NCI-H2227 (cell line): ENCODE results near the gene CCT3.
"Not testable (repeated sequence)": the region's sequence is repeated elsewhere in the genome, so short reads cannot be mapped to it uniquely, and the experiment has no call there.

Experiments
- DNase-seq: peaks from one replicate; lab custom pipeline; 2025; ENCODE audit not compliant: unreplicated experiment; lab: John Stamatoyannopoulos, UW

The CCT3 gene

DNA sequence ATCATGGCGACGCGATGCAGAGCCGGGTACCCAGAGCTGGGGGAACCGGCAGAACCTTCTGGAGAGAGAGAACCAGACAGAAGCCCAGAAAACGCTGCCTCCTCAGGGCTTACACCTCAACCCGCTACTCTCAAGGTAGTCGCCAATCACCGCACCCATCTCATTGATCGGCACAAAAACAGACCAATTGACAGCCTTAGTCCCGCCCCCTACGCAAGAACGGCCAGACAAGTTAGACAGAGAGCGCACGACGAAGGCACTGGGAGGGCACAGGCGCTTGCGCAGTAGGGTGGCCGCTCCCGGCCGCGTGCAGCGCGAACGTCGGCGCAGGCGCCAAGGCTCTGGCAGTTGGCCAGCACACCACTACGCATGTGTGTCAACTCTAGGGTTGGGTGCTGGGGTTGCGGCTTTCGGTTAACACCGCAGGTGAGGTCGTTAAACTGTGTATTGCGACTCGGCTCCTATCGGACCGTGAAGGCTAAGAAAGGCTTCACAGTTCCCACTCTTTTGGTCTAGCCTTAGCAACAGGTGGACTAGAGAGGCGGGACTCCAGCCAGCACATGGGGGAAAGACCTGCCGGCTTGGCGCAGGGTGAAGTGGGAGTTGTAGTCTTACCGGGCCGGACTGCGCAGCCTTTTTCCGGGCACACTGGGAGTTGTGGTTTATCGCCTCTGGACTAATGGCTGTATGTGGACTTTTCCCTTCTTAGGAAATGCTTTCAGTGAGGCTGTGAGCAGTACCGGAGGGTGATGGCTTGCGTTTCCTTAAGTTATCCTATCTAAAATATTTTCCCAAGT lies at the start of gene CCT3, which contains the start of gene TSACC:
TSS of gene CCT3 (minus strand) at position 113 of the 797 bp plus-strand sequence. CDS start at position 5, 108 bp downstream.
TSS of gene TSACC (plus strand) at position 347 of the 797 bp plus-strand sequence. CDS start 1,232 bp downstream, outside the sequence.
- peak; percentile 100 for DNase-seq

DNA sequence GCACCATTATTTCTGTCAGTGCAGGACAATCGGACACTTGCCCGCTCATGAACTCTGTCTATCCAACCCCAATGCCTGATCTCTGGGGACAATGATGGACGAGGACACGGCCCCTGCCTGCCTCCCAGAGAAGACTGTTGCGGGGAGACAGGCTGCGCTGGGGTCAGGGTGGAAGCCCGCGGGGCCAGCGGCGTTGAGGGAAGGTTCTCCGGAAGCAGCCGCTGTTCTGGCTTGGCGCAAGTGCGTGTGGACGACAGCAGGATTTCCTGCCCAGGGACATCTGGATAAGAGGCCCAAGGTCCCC lies 49.7 kb upstream of the CCT3 start:
- DNase-seq, result no peak

DNA sequence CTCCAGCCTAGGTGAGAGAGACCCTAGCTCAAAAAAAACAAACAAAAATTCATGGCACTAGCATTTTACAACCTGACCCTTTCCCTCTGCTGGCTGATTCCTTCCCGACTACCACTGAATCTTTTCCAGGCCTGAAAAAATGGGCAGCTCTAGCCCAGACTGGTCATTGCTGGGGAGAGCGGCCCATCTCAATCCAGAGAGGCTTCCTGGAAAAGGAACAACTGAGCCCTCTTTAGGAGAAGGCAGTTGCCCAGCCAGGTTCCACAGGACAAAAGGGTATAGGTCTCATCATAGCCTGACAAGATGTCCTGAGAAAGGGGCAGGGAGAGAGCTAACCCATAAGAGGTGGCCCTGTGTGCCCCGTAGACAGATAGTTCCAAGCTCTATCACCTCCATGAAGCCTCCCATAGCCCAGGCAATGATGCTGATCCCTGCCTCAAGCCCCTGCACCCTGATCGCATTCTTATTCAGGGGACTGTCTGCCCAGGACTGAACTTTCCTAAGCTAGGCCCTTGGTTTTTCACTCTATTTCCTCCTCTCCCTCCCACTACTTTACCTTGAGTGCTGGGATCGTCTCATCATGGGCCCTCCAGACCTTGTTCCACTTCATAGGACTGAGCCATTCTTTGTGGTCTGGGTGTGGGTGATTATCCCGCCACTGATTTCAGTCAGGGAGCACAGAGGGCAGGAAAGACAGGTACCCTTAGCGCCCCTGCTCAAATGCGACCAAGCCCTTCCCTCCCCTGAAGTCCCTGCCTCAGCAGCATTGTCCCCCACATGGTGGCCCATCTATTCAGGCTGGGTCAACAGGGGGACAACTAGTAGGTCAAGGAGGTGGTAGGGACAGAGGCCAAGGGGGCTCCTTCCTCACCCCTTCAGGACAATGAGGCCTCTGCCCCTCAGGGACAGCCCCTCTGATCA lies 49.1 kb upstream of the CCT3 start:
- DNase-seq, result no peak

DNA sequence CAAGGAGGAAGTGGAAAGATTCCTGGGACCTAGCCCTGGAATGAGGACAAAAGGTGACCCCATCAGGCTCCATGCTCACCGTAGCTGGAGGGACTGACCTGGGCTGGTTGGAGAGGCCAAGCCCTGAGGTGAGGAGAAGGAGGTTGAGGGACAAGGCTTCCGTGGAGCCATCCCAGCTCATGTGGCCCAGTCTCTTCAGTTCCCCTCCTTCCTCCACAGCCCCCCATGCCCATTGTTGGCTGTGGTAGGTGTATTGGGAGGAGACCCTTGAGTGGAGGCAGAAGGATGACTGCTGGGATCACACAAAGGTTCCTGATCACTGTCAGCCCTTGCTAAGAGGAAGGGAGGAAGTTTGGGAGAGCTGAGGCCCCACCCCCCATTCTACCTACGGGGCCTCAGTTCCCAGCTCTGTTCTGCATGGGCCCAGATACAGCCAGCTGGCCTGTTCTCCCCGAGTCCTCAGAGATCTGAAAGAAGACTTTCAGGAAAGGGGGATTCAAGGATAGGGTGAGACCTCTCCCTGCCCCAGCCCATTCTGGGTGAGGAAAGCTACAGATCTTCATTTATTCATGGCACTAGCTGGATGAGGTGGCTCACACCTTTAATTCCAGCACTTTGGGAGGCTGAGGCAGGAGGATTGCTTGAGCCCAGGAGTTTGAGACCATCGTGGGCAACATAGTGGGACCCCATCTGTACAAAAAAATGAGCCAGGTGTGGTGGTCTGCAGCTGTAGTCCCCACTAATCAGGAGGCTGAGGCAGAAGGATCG lies 48.2 kb upstream of the CCT3 start:
- no peak for DNase-seq

DNA sequence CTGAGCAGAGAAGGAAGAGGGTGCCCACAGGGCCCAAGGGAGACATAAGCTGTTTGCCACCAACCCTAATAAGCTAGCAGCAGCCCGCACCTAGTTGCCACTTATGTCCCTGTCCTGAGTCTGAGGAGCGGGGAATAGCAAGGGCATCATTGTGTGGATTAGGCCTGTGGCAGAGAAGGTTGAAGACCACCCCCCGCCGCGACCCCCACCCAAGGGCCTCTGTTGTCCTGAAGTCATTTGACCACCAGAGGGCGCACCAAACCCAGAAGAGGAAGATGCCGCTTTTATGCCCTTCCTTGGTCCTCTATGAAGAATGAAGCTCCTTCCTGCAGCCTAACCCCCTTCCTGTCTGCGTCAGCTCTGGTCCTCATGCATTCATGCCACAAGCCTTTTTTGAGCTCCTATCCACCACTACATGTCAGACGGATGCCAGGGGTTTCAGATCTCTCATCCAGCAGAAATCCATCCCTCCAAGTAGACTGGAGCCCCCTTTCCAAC lies 47.5 kb upstream of the CCT3 start:
- DNase-seq, result peak; percentile 81

DNA sequence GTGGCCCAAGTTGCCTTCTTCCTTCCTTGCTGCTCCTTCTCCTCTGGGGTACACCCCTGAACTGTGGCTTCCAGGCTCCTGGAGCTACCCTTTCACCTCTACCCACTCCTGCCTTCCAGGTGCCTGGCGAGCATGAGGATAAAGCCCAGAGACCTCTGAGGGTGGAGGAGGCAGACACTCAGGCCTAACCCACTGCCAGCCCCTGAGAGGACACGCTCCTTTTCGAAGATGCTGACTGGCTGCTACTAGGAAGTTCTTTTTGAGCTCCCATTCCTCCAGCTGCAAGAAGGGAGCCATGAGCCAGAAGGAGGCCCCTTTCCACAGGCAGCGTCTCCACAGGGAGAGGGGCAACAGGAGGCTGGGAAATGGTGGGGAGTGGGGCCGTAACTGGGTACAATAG lies 46.6 kb upstream of the CCT3 start:
- no peak for DNase-seq

DNA sequence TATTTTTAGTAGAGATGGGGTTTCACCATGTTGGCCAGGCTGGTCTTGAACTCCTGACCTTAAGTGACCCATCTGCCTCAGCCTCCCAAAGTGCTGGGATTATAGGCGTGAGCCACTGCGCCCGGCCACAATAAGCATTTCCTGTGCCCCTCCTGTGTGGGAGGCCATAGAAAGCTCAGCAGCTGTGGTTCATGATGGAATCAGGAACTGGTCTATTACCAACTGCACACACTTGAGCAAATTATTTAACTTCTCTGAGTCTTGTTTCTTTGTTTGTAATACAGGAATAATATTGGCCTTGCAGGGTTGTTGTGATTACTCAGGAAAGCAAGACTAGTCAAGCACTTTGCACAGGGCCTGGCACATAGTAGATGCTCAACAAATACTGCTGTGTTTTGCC lies 45.9 kb upstream of the CCT3 start:
- no peak for DNase-seq

DNA sequence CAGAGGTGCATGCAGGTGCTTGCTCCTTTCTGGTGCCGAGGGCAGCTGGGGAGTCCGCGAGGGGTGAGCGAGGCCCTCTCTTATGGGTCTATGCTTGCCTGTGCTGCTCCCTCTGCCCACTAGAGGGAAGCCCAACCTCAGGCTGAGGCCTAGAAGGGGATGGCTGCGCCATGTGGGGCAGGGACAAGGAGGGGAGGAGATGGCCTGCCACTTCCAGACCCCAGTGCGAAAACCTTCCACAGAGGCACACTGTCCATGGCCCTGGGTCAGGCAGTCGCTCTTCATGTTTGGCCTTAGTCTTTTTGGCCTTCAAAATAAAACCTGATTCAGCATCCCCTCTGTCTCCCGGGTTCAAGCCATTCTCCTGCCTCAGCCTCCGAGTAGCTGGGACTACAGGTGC lies 44.9 kb upstream of the CCT3 start:
- peak; percentile 85 for DNase-seq

DNA sequence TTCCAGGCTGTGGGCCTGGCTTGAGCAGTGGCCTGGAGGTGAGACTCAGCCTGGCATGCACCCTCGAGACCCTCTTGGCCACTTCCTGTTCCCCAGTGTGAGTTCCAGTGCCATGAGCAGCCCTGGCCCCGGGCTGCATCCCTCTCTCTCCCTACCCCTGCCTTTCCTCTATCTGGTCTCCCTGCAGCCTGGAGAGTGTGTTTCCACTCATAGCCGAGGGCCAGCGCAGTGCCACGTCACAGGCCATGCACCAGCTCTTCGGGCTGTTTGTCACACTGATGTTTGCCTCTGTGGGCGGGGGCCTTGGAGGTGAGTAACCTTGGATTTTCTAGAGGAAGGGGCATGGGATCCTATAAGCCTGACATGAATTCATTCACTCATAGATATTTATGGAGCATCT lies 44.5 kb upstream of the CCT3 start:
- no peak for DNase-seq

DNA sequence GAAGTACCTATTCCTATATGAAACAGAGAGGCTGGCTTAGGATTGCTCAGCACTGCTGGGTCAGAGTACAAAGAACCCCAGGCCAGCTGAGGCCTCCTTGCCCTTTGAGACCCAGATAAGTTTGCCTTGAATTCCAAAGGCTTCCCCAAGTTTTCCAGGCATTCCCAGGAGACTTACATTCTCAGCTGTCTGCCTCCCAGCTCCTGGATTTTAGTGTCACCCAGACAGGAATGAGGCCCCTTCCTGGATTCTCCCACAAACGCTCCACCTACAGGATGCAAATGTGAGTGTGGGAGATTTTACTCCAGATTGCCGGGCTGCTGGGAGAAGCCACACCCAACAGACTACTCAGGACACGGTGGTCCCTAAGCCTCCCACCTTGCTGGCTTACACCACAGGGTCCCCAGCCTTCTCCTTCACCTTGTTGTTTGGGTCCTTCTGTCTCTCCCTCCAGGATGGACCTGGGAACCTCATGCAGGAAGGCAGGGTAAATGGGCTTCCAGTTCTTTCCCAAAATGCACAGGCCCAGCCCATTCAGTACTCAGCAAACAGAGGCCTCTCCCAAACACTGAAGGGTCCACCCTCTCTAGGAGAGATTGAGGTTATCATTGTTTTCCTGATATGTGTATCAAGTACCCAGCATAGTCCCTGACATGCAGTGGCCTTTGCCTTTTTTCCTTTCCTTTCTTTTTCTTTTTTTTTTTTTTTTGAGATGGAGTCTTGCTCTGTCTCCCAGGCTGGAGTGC lies 41.5 kb upstream of the CCT3 start:
- DNase-seq, result peak; percentile 20

DNA sequence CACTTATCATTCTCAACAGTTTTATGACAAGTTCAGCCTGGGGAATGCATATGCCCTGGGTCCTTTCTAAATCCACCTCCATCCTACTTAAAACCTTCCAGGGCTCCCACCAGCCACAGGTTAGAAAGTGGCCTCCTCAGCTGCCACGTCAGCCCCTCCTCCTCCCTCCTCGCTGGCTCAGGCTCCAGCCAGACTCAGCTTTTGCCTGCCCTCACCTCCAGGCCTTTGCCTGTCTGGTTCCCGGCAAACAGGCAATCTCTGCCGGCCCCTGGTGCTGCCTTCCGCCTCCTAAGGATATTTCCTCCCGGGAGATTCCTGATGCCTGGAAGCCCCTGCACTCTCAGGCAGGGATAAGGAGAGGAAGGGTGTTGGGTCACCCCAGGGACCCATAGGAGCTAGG lies 40.5 kb upstream of the CCT3 start:
- DNase-seq, result no peak

DNA sequence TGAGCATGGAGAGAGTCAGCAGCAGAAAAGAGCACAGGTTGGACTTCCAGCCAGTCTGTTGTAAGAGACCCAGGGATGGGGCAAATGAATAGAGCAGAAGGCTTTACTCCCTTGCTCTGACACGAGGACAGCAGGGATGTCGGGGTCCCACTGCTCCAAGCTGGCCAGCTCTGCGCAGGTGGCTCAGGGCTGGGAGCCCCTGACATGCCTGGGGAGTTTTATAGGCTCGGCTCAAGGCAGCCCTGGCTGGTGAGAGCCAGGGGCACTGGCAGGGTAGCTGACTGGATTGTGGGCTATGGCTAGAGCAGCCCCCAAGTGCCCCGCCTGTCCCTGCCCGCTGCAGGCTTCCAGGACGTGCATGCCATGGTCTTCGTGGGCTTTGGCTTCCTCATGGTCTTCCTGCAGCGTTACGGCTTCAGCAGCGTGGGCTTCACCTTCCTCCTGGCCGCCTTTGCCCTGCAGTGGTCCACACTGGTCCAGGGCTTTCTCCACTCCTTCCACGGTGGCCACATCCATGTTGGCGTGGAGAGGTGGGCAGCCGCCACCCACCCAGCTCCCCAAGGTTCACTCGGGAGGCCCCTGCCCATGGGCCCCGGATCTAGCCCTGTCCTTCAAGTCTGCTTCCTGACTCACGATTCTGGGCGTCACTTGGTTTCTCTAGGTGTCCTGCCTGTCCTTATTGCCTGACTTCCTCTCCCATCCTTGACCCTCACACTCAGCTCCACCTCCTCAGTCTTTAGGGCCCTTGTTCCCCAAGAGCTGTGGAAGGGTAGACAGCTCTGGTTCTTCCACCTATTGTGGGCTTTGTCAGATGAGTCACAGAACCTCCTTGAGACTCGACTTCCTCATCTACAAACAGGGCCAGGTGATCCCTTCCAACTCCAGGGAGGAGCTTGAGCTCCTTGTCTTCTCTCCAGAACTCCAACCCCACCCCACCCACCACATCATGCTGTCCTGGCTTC lies 39.1 kb upstream of the CCT3 start:
- no peak for DNase-seq

DNA sequence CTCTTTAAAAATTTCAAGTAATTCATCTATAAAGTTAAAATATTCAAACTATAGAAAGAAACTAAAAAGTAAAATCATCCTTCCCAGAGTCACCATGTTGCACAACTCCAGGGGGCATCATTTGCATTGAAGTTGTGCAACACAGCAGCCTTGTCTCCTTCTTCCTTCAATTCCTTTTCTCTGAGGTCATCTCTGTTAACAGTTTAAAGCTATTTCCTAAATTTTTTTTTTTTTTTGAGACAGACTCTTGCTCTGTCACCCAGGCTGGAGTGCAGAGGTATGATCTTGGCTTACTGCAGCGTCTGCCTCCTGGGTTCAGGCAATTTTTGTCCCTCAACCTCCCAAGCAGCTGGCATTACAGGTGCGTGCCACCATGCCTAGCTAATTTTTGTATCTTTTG lies 38.1 kb upstream of the CCT3 start:
- DNase-seq, result no peak

DNA sequence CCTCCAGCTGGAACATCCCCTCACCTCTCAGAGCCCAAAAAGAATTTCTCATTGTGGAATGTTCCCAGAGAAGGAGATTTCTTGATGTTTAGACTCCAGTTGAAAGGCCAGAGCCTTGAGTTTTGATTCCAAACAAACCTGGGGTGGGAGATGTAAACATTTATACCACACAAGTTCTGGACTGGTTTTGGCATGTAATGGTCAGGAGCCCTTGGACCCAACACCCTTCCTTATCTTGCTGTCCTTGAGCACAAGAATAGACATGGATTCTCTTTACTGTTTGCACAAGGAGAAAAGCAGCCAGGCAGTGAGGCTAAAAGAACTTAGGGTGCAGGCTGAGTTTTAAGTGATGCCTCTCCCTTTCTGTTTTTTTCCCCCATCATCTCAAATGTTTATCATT lies 35.5 kb upstream of the CCT3 start:
- no peak for DNase-seq

DNA sequence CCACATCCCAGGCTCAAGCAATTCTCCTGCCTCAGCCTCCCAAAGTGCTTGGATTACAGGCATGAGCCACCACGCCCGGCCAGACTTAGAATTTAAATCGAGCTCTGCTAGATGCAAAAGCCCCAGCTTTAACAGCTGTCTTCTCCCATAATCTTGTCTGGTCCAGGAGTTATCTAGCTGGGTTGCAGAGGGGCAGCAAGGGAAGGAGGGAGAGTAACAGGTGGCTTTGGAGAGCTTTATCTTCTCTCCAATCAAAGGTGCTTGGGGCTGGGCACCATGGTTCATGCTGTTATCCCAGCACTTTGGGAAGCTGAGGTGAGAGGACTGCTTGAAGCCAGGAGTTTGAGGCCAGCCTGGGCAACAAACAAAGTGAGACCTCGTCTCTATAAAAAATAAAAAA lies 34.8 kb upstream of the CCT3 start:
- DNase-seq, result no peak

DNA sequence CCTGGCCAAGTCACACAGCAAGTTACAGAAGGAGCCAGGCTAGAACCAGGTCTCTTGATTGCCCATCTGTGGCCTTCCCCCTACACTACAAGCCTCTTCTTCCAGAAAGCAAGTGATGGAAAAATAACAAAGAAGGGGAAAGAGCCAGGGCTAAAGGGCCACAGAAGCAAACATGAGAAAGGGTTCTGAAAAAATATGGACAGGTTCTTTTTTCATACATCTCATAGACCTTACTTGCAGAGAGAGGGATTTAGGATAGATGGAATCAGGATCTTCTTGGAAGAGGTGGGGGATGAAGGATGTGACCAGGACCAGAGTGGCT lies 34.1 kb upstream of the CCT3 start:
- no peak for DNase-seq

DNA sequence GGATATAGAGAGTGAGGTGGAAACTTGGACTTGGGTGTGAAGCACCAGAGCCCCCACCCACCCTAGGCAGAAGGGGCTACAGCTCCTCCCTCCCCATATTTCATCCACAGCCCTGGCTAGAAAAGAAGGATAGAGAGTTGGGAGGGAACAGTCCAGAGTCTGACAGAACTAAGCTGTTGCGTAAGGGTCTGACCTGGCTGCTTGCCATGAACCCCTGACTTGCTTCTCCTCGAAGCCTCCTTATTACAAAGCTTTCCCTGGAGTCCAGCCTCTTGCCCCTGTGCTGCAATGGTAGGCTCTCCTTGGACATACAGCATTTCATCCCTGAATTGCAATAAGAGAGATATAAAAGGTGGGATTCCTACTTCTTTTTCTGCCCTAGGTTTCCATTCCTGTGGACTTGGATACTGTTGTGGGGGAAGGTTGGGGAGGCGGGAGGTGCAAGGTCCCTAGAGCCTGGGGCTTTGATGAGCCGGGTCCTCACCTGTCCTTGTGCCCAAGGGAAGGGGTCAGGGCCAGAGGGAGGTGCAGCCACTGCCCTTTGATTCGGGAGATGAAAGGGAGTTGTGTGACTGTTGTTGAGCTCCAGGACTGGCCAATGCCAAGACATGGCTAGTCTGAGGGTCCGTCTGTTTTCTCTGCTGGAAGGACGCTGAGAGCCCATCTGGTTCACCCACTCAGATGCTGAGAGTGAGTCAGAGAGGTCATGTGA lies 33.6 kb upstream of the CCT3 start:
- no peak for DNase-seq

DNA sequence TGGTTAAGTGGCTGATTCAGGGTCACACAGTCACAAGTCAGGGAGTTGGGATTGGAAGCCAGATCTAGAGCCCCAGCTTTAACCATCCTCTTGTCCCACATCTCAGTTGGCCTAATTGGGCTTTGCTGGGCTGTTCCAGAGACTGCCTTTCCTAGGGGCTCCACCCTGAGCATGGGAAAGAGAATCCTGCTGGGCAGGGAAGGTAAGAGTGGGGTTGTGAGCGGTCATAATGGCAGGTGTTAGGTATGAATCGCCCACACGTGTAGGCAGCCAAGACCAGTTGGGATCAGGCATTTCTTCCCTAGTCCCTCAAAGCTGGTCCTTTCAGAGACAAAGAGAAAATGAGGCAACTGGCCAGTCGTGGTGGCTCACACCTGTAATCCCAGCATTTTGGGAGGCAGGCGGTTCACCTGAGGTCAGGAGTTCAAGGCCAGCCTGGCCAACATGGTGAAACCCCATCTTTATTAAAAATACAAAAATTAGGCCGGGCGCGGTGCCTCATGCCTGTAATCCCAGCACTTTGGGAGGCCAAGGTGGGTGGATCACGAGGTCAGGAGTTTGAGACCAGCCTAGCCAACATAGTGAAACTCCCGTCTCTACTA lies 31.7 kb upstream of the CCT3 start:
- DNase-seq, result not testable (repeated sequence)
